Gastrocnemius medialis (tissue), 4 donors: ENCODE results near the gene DNAJC22. TPM values are rescaled to one million over a fixed set of nuclear protein-coding genes. Genes with fewer than 3 reads are reported as not detected.

Experiments used
- ATAC-seq, 2 donors: fragments of 150-250 bp; one replicate each; pipeline ENCODE4 v1.9.1; 2016
- DNase-seq, 2 donors: peaks; one replicate each; pipeline ENCODE4 v3.0.0-alpha.2; 2019
- H3K27ac ChIP-seq, 4 donors: fragments of 200-600 bp; sonication (generic); 1 replicate in 1 of 4; 2 replicates in 3 of 4; pipeline ENCODE4 v1.5.1; 2016 to 2018; ENCODE audit warnings: mild to moderate bottlenecking in 2 of 4, moderate library complexity in 1 of 4
- H3K27me3 ChIP-seq, 3 donors: fragments of 200-600 bp; sonication (generic) in 2 of 3; 1 replicate in 1 of 3; 2 replicates in 2 of 3; pipeline versions ENCODE4 v1.5.1 to v1.6.0; 2016 to 2019; ENCODE audit warnings: mild to moderate bottlenecking in 1 of 3, moderate library complexity in 1 of 3
- H3K36me3 ChIP-seq, 2 donors: fragments of 200-600 bp; sonication (generic) in 1 of 2; one replicate each; pipeline ENCODE4 v1.5.1; 2017 to 2018
- H3K4me1 ChIP-seq, 2 donors: fragments of 200-600 bp; sonication (generic) in 1 of 2; one replicate each; pipeline ENCODE4 v1.5.1; 2016 to 2017; ENCODE audit warnings: mild to moderate bottlenecking in 2 of 2
- H3K4me3 ChIP-seq, 4 donors: fragments of 200-600 bp; sonication (generic) in 3 of 4; 1 replicate in 1 of 4; 2 replicates in 3 of 4; pipeline ENCODE4 v1.5.1; 2016 to 2019; ENCODE audit warnings: mild to moderate bottlenecking in 2 of 4
- H3K9me3 ChIP-seq, 3 donors: fragments of 200-600 bp; sonication (generic) in 2 of 3; 1 replicate in 1 of 3; 2 replicates in 2 of 3; pipeline ENCODE4 v1.5.1; 2016 to 2019
- POLR2A ChIP-seq, 2 donors: fragments of 450-650 bp; IDR thresholded peaks; one replicate each; pipeline ENCODE4 v1.6.1; 2017; ENCODE audit warnings: antibody characterized with exemption in 2 of 2, mild to moderate bottlenecking in 2 of 2, moderate library complexity in 2 of 2
- in situ Hi-C, 4 donors: fragments of 200-750 bp; cut with MboI; loops; one replicate each; pipeline versions ENCODE4 v1.15.0 to v1.8.0; 2017; ENCODE audit warnings: low sequenced_read_pairs in 4 of 4
- intact Hi-C: fragments of 100-400 bp; cut with DNase I; formaldehyde crosslinking; loops from one replicate; pipeline ENCODE4 v1.15.1; 2023; ENCODE audit warnings: low total_unique reads
- total RNA-seq, 4 donors: library from RNA; depleted of rRNA; stranded (reverse); fragments of >200 nt; gene quantifications; one replicate each; pipeline versions ENCODE4 v1.1.0 to v1.2.3, GENCODE V29; 2016
- TF ChIP-seq, protein P1 (sequence below), 5 experiments: fragments of 450-650 bp in 3 of 5; fragments of 200-600 bp in 2 of 5; sonication (generic) in 2 of 5; IDR thresholded peaks in 4 of 5; conservative IDR thresholded peaks in 1 of 5; 1 replicate in 4 of 5; 2 replicates in 1 of 5; pipeline ENCODE4 v1.5.1; 2016 to 2019; ENCODE audit warnings: antibody characterized with exemption in 5 of 5, mild to moderate bottlenecking in 3 of 5, moderate library complexity in 3 of 5

The DNAJC22 gene
- total RNA-seq, 4 donors from 2014 or later: 0.24 TPM; not detected in 3

DNA sequence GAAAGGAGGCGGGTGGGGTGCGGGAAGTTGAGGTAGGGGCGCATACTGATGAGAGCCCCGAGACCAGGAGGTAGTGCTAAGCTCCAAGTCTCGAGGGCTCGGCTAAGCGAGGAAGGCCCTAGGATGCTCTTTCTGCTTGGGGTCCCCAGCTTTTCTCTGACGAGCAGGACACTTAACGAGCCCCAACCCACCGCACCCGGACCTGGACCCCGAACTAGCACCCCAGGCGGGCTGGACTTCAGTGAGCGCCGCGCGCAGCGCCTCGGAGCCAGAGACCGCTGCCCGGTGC is 5.0 kb upstream of the DNAJC22 start:
- peak overlapping the region in 2 of 4 donors; percentile 40 to 49 for H3K4me3 ChIP-seq
- TF ChIP-seq, protein P1, sequence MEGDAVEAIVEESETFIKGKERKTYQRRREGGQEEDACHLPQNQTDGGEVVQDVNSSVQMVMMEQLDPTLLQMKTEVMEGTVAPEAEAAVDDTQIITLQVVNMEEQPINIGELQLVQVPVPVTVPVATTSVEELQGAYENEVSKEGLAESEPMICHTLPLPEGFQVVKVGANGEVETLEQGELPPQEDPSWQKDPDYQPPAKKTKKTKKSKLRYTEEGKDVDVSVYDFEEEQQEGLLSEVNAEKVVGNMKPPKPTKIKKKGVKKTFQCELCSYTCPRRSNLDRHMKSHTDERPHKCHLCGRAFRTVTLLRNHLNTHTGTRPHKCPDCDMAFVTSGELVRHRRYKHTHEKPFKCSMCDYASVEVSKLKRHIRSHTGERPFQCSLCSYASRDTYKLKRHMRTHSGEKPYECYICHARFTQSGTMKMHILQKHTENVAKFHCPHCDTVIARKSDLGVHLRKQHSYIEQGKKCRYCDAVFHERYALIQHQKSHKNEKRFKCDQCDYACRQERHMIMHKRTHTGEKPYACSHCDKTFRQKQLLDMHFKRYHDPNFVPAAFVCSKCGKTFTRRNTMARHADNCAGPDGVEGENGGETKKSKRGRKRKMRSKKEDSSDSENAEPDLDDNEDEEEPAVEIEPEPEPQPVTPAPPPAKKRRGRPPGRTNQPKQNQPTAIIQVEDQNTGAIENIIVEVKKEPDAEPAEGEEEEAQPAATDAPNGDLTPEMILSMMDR (IDR thresholded peaks at IDR 0.05 in 4 of 5, conservative IDR thresholded peaks at IDR 0.05 in 1 of 5): no peak
- no peak for TF ChIP-seq POLR2A (IDR thresholded peaks at IDR 0.05)
- H3K27ac ChIP-seq: no peak overlapping the region
- H3K4me1 ChIP-seq: peaks cover 22 to 36% of the 10 kb centered on the region in 2 donors
- H3K9me3 ChIP-seq: no peaks in the 10 kb centered on the region
- in situ Hi-C loops (no loop called here), intact Hi-C loops (no loop called here)
- no peak for ATAC-seq
- no peak for DNase-seq
- no peaks in the 10 kb centered on the region for H3K36me3 ChIP-seq
- peaks cover 55 to 79% (median 58%) of the 10 kb centered on the region in 3 donors for H3K27me3 ChIP-seq

DNA sequence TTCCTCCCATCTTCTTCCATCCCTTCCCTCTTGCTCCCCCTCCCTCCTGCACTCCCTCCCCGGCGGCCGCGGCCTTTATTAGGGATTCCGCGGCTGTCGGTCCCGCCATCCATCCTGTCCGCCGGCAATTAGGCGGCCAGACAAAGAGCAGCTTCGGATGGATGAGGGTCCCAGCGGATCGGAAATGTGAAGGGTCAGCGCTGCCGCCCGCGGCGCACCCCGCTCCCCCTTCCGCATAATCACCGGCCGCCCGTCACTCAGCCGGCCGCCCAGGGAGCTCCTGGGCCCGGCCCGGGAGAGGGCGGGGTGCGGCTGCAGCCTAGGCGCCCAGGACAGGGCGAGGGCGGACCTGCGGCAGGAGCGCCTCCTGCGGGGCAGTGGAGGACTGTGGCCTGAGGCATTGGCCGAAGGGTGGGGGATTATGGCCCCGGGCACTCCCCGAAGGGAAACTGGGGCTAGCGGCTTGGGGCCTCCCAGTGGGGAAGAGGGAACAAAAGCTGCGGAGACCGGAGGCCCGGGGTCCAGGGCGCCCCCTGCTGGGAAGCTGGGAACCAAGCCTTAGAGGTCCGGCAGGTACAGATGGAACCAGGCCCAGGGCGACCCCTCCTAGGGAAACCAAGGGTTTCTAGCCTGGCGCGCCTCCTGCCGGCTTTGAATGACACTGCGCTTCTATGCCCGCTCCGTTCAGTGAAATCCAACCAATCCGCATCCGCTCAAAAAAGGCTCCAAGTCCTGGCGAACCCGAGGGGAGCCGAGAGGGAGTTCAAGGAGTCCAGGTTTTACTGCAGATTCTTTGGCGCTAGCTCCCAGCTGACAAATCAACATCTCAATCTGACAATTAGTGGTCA is 4.4 kb upstream of the DNAJC22 start:
- TF ChIP-seq, protein P1 (IDR thresholded peaks at IDR 0.05 in 4 of 5, conservative IDR thresholded peaks at IDR 0.05 in 1 of 5): peak; percentile 60 to 81 (median 66)
- TF ChIP-seq POLR2A (IDR thresholded peaks at IDR 0.05): no peak
- in situ Hi-C loops (no loop called here), intact Hi-C loops (no loop called here)
- Histone ChIP-seq H3K27ac (no peak overlapping the region), H3K4me1 (peaks cover 27 to 41% of the 10 kb centered on the region in 2 donors), H3K36me3 (no peaks in the 10 kb centered on the region), H3K9me3 (no peaks in the 10 kb centered on the region), H3K27me3 (peaks cover 55 to 79% (median 58%) of the 10 kb centered on the region in 3 donors), H3K4me3 (peak overlapping the region; percentile 40 to 60 (median 50))
- peak in 1 of 2 donors; percentile 19 for DNase-seq
- ATAC-seq: peak; percentile 43 to 63

- no peak for TF ChIP-seq POLR2A (IDR thresholded peaks at IDR 0.05)
- TF ChIP-seq, protein P1 (IDR thresholded peaks at IDR 0.05 in 4 of 5, conservative IDR thresholded peaks at IDR 0.05 in 1 of 5): no peak
- Histone ChIP-seq H3K4me3 (peak overlapping the region; percentile 40 to 60 (median 50)), H3K4me1 (peaks cover 36 to 50% of the 10 kb centered on the region in 2 donors), H3K27ac (no peak overlapping the region), H3K36me3 (no peaks in the 10 kb centered on the region), H3K27me3 (peaks cover 57 to 79% (median 63%) of the 10 kb centered on the region in 3 donors), H3K9me3 (no peaks in the 10 kb centered on the region)
- in situ Hi-C loops: no loop called here
- no peak for ATAC-seq
- no peak for DNase-seq
- intact Hi-C loops: no loop called here
Observed at GRCh38 chr12:49342914-49343731, 3.6 kb upstream of the DNAJC22 start.

- DNase-seq: no peak
- intact Hi-C loops (no loop called here), in situ Hi-C loops (no loop called here)
- H3K4me1 ChIP-seq: peaks cover 36 to 53% of the 10 kb centered on the region in 2 donors
- H3K36me3 ChIP-seq: no peaks in the 10 kb centered on the region
- H3K4me3 ChIP-seq: peak overlapping the region in 1 of 4 donors; percentile 44
- H3K27me3 ChIP-seq: peaks cover 64 to 93% (median 72%) of the 10 kb centered on the region in 3 donors
- H3K27ac ChIP-seq: no peak overlapping the region
- no peaks in the 10 kb centered on the region for H3K9me3 ChIP-seq
- no peak for TF ChIP-seq POLR2A (IDR thresholded peaks at IDR 0.05)
- TF ChIP-seq, protein P1 (IDR thresholded peaks at IDR 0.05 in 4 of 5, conservative IDR thresholded peaks at IDR 0.05 in 1 of 5): no peak
- ATAC-seq: no peak
Observed at GRCh38 chr12:49344486-49345050, 2.1 kb upstream of the DNAJC22 start.
